IPS DF 4.7 (cell line): ENCODE data around the gene FILIP1.

Experiments
- DNase-seq: peaks from one replicate; pipeline ENCODE4 v3.0.0-alpha.2; 2013; ENCODE audit warnings: low spot score; ENCODE audit errors: extremely low read depth

Gene FILIP1

DNA sequence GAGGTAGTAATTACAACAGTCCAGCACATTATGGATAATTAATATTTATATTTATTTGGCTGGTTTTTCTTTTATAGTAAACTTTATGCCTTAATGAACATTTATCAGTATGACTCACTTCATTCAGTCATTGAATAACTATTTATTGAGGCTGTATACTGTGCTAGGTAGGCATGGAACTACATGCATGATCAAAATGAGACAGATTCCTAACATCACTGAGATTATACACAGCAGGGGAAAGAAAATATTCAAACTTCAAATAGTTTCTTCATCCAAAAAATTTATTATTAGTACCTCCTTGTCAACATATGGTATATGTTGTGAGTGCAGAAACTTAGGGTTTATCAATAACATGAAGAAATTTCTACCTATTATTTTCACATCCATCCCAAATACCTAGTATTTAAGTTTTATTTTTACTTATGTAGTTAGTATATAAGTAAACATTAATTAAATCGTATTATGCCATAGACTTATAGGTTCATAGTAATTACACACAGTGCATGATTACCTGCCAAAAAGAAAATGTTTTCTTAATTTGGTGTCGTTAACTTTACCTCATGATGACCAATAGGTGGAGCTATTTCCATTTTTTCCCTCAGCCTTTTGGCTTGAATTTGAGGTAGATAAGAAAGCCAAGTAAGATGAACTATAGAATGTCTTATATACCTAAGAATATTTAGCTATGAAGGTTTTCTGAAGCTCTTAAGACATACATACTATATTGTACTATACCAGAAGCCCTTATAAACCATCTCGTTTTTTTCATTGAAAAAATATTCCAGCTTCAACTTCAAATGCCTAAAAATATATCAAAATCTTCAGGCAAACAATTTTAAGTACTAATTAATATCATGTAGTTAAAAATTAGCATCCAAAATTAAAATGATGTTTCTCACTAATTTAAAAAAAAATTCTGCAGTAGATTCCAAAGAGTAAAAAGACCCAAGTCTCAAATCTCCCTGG lies 196.5 kb downstream of the FILIP1 start:
- no peak for DNase-seq

DNA sequence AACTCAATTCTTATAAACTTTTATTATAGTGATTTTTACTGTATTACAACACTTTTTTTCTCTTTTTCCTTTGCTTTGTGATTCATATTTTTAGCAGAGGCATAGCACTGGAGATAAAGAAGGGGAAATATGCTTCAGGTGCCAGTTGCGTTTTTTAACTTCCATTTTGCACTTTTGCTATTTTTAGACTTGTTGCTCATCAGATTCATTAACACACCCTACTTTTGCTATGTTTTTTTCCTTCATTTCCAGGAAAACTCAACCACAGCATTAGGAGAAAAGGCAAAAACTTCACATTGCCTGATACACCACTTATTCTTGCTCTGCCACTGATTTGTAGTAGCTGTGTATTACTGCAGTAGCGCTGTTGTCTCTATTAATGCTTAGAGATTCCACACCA lies 201.0 kb downstream of the FILIP1 start:
- DNase-seq, result no peak

DNA sequence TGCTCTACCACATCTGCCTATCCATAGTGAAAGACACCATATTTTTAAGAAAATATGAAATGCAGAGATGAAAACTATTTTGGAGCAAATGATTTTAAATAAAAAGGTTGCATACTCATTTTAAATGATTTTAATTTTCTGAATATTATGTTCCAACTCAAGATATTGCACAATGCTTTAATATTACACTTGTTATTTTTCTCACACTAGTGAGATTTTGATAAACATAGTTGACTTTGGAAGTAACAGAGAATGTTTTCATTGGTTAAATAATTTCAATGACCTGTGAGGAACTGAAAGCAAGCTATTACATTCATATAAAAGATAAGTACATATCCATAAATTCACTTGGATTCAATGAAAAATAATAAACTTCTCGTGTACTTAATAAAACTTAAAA lies 201.9 kb downstream of the FILIP1 start:
- DNase-seq, result no peak

DNA sequence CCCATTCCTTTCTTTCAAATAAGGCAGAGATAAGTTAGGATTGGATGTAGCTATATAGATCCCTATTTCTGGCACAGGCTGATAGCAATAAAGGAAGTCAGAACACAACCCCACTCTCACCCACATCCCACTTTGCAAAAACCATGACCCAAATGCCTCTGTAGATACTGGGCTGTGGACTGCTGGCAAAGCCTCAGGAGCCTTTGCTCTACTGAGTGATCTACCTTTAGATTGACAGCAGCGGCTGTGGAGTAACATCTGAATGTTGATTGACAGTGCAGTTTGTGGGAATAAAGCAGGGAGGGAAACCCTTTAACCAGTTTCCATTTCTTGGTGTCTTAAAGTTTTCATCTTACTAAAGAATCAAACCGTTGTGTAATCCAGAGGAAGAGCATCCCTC lies 202.3 kb downstream of the FILIP1 start:
- no peak for DNase-seq

DNA sequence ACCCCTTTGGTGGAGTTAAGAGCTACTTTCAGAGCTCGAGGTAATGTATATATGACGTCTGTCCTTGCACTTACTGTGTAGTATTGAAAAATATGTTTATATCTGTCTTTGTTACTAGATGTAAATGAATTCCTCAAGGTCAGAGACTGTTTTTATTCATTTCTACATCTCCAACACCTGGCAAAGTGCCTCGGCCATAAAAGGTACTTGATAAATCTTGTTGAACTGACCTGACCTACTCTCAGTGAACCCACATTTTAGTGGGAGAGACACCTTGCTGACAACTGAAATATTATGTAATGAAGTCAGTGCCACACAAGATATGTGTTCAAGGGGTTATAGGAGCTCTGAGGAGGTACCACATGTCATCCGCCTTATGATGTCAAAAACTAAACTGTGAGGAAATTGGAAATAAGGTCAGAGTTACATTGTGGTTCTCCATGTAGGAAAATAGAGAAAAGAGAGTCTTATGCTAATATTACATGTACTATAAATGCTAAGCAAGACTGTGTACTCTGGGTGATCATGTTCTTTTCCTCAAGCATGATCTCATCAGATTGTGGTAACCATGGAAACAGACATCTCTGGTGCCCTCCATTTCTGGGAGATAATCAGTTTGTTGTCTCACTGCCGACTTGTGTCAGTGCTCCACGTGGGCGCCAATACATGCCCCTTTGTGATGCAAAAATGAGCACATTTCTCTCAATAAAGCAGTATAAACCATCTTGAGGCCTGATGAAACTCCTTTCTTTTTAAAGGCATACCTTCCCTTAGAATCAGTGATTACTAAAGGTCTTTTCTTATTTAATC lies 203.3 kb downstream of the FILIP1 start:
- no peak for DNase-seq

DNA sequence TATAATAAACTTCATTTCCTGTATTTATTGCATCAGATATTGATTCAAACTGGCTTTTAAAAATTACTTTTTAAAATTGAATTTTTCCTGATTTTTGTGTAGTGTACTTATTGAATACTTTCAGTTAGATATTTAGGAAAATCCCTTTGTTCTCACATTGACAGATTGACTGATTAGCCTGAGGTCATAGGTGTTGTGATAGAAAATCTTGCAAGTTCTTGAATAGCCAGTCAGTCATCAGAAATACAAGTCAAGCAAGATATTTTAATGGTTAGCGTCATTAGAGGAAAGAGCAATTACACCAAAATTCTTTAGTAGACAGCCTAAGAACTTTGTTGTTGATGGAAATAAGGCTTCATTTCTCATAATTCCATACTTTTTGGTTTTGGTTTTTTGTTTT lies 205.6 kb downstream of the FILIP1 start:
- DNase-seq, result no peak

DNA sequence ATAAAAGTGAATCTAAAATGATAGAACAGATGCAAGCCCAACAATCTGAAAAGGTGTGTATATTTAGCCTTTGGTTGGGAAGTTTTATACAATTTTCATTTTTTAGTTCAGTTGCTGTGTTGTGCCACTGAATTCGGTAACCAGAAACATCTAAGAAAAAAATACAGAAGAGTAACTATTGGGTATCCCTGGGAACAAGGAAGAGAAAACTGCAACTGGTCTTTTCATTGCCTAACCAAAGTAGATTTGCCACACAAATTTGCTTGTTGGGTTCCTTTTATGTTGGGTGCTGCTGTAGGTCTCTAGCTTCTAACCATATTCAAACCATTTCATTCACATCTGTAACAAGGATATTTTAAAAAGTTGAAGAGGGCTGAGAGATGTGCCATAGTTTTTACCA lies 206.2 kb downstream of the FILIP1 start:
- DNase-seq, result no peak

DNA sequence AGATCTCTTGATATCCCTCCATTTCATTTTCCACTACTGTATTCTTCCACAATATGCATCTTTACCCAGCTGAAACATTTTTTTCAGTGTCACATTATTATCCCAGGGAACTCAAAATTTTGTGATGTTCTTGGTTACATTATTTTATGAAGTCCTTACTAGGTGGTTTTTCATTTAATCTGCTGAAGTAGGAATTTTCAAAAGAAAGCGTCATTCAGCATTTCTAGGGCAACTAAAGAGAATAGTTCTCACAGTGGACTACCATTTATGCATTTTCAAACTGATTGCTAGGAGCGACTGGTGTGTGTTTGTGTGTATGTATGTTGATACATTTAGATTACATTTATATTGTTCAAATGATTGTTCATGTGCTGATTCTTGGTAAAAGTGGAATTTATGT lies 206.6 kb downstream of the FILIP1 start:
- DNase-seq, result no peak

DNA sequence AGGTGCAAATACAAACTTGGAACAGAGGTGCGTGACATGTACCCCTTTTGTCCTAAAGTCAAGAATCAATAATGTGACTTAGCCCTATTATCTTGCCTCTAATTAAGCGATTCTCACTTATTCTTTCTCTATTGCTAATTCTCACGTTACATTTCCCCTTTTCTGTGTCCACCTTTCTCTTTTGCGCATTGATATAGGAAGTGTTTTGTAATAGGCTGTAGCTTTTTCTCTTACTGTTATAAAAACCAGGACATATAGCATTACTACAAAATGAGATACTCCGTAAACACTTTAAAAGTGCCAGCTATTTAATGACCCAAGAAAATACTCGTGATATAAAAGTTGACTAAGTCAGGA lies 208.3 kb downstream of the FILIP1 start:
- DNase-seq, result no peak

DNA sequence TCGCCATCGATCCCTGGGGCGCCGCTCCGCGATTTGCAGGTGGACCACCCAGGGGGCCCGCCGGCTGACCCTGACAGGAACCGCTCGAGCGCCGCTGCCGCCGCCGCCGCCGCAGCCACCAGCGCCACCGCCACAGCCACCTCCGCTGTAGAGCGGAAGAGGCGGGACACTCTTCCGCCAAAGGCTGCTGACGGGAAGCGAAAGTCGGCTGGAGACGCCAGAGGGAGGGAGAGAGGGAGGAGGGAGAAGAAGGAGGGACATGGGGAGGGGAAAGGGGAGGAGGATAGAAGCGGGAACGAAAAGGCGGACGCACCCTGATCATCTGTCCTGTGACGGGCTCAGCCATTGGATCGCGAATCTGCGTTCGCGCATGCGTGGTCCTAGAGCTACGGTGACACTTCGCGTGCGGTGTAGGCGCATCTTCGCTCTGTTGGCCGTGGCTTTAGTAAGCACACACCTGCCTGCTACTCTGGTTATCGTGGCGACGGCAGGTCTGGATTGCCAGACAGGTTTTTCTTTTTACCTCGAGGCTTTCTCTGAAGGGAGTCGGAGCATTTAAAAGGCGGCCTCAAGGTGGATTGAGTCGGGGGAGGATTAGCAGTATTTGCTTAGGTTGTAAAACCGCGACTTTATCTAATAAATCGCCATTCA lies 208.8 kb downstream of the FILIP1 start, which contains the start of gene TMEM30A:
Gene TMEM30A, minus strand, starts transcription at position 161 of the 651 bp plus-strand sequence. Its CDS starts 154 bp downstream, at position 7.
- peak; percentile 96 for DNase-seq

DNA sequence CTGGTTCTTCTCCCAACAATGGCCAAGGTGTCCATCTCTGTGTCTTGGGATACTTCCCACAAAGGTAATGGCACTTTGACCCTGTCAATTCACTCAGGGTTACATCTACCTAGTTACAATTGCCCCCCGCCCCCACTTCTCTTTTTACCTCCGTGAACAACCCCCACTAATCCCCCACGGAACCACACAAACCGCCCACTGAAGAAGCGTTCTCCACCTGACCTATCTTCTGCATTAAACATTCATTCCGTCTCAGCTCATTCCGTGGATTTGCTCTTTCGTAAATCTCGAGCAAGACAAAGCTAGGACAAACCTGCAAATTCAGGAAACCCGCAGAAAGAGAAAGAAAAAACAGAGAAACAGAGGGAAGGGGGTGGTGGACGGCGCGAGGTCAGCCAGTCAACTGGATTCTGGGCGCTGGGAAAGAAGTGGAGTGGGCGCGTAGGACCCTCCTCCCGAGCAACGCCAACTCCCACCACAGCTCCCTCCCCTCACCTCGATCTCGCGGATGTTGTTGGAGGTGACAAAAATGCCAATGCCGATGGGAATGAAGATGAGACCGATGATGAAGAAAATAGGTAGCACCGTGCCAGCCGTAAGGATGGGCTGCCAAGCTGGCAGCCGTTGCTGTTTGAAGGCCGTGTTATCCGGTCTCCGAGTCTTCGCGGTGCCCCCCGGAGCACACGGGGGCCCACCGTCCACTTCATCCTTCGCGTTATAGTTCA lies 209.5 kb downstream of the FILIP1 start:
- no peak for DNase-seq

DNA sequence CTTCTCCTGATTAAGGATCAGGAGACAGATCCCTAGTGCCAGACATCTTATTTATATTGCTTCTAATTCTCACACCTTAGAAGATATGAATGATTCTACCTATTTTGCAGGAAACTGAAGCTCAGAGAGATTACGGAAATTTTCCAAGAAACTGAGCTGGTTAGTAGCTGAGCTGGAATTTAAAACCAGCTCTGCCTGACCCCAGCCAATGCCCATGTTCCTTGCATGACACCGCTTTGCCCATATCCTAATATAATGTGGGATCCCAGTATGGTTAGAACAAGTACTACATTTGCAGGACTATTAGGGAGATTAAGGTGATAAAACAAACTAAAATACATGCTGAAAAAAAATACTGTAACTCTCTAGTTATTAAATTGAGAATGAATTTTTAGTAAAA lies 210.9 kb downstream of the FILIP1 start:
- DNase-seq, result no peak

DNA sequence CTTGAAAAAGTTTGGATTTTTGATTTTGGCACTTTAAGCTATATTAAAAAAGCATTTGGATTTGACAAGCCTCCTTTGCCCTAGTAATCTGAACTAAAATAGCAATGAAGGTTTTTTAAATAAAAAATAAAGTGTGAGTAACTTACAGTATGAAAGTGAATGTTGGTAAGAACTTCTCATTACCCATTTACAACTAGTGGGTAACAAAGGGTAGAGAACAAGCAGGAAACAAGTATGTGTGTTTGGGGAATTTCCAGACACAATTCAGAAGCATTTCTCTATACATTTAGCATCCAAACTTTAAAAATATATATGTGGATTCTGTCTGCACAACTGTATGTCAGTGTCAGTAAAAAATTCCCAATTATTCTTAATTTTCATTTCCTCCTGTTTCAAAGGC lies 211.9 kb downstream of the FILIP1 start:
- no peak for DNase-seq

DNA sequence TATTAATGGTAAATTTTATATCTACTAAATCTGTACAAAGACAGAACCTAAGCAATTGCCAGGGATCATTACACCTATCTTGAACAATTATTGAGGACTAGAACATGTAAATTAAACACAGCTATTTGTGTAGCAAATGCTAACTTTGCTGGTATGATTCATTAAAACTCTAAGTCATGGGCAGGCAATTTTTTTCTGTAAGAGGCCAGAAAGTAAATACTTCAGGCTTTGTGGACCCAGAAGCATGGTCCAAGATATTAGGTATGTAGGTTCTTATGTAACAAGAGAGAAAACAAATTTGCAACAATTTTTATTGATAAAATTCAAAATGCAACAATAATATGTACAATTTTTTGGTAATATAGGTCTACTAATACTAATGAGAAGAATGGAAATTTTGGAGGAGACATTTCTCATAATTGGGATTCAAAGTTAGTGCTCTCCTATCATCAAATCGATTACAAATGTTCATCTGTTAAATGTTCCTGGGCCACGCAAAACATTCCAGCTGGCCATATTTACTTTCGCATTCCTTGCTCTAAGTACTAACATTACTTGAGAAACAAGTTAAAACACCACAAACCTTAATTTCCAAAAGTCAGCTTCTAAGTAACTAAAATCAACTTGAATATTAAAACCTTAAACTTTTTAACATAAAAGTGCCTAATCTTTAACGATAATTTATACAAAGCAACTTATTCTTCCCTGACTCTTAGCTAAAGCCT lies 213.3 kb downstream of the FILIP1 start:
- DNase-seq, result no peak

DNA sequence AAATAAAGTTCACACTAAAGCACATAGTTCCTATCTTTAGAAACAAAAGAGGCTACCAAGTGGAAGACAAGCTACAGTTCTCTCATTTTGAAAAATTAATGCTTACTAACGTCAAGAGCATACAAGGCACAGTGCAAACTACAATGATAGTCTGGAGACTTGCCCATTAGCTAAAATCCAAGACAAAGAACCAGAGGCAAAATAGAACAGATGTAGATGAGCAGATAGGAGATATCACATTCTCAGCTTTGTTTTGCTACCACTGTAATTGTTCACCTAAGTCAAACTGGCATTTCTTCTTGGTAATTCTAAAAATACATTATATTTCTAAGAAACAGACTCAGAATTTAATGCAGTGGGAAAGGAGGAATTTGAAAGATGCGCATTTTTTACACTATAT lies 214.2 kb downstream of the FILIP1 start:
- DNase-seq, result no peak

DNA sequence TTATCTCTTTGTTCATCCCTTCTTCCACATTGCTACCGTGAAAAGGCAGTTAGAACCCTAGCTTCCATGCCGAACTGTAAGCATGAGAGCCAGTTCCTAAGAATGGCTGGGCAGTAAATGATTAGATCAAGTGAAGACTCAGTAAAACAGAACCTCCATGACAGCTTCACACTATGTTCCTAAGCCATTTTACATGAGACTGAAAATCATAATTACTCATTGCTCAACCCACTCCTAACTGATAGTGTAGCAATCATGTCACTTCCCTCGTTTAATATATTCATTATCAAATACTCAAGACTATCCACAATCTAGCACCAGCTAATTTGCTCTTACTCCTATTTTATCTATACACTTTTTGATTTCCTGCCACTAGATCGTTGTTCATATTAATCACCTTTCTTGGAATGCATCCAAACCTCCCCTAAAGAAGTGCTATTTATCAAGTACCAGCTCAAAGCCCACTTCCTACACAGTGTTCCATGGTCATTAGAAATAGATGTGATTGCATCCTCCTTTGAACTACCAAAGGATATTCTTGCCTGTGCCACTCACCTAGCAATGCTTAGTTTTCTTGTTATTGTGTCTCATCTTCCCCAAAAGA lies 215.0 kb downstream of the FILIP1 start:
- no peak for DNase-seq

DNA sequence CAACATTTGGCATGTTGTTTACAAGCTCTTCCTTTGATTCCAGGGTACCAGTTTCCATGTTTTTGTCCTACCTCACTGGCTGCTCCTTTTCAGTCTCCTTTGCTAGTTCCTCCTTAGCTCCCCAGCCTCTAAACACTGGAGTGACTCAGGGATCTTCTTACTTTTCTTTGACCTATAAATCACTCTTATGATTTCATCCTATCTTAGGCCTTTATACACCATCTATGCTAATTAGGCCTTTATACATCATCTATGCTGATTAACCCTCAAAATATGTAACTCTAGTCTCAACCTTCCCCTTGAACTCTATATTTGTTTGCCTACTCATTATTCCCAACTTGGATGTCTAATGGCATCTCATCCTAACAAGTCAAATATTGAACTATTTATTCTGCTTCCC lies 218.5 kb downstream of the FILIP1 start:
- DNase-seq, result no peak

DNA sequence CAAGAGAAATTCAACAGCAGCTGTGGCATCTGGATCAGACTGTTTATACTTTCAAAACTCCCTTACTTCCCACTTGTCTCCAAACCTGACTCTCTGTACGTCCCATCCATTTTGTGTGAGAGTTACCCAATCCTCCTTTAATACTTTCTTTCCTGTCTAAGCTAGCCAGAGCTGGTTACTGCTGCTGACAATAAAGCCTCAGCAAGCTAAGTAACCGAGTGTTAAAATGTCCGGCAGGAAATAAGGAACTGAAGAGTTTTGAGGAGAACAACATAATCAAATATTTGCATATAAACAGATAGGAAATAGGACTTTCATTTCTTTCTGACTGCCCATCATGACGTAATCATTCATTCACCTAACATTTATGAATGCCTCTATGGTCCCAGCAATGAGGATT lies 220.6 kb downstream of the FILIP1 start:
- DNase-seq, result no peak

DNA sequence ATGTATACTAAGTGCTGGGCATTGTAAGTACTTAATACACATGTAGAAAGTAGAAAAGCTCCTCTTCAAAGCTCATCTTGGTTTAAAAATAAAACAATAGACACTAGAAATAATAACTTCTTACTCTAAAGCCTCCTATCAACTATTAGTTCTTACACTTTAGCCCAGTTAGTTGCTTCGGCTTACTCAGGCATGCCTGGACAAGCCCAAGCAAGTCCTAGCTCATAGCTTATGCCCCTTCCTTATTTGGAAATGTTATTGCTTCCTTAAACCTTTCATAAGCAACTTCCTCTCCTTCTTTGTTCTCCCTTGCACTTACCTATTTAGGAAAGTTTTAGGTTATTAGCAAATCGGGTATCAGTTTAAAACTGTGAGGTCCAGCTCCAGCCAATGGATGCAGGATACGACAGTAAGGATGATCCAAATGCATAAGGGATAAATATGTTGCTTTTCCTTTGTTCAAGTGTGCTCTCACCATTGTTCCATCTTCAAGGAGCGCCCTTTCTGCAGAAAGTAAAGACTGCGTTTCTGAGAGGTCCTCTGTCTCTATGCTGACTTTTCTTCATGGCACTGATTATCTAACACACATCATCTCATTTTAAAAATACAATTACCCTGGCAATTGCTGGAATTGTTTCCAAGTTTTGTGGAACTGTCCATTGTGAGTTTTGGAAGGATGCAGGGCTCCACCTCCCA lies 221.3 kb downstream of the FILIP1 start:
- DNase-seq, result no peak

DNA sequence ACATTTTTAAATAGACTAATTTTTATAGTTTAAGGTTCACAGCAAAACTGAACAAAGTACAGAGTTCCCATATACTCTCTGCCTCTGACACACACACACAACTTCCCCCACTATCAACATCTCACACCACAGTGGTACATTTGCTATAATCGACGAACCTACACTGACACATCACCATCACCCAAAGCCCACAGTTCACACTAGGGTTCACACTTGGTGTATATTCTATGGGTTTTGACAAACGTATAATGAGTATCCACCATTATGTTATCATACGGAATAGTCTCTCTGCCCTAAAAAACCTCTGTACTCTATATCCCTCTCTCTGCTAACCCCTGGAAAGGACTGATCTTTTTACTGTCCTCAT lies 224.6 kb downstream of the FILIP1 start:
- no peak for DNase-seq
